ENCODE results near the gene ARHGEF6. TPM values are rescaled to one million over a fixed set of nuclear protein-coding genes. Genes with fewer than 3 reads are reported as not detected.
"Not testable (repeated sequence)": the region's sequence is repeated elsewhere in the genome, so short reads cannot be mapped to it uniquely, and the experiment has no call there.

Gene ARHGEF6
- total RNA-seq = 10 to 100 TPM; 85.0 to 87.1 TPM

- DNase-seq (no peak), ATAC-seq (ENCODE audit: low read depth) (peak; percentile 76)
- Mint-ChIP-seq H3K27ac (peak within 1 kb of the TSS; percentile 94), H3K4me1 (peaks cover 45% of the 10 kb centered on the region), H3K27me3 (no peaks in the 10 kb centered on the region), H3K4me3 (peak within 1 kb of the TSS; percentile 78), H3K36me3 (peaks cover 15% of the 10 kb centered on the region), H3K9me3 (no peaks in the 10 kb centered on the region)
- POLR2A ChIA-PET = interaction anchor here (3.1 to 4.0 kb wide), 2 partner anchors 13 to 100 kb away, joined by 24 to 26 read pairs; partner anchors contain the start of gene RBMX
These were observed at the start of gene ARHGEF6 for GRCh38 chrX:136780763-136781162. Gene ARHGEF6 (minus strand): TSS chrX:136780932. CDS start chrX:136780882, 50 bp downstream.

- no peaks in the 10 kb centered on the region for H3K4me1 Mint-ChIP-seq
- no peaks in the 10 kb centered on the region for H3K27me3 Mint-ChIP-seq
- no peak overlapping the region for H3K27ac Mint-ChIP-seq
- ATAC-seq (ENCODE audit: low read depth) = no peak
- no peak for DNase-seq
- peaks cover 11% of the 10 kb centered on the region for H3K36me3 Mint-ChIP-seq
- H3K9me3 Mint-ChIP-seq = no peaks in the 10 kb centered on the region
- no peak overlapping the region for H3K4me3 Mint-ChIP-seq
- POLR2A ChIA-PET = no interaction called here
These were observed 48.7 kb upstream of the ARHGEF6 start for GRCh38 chrX:136829413-136829812.

GRCh38 chrX:136828830-136829229, 48.1 kb upstream of the ARHGEF6 start:
- POLR2A ChIA-PET = no interaction called here
- ATAC-seq (ENCODE audit: low read depth) (no peak), DNase-seq (no peak)
- no peaks in the 10 kb centered on the region for H3K4me1 Mint-ChIP-seq
- H3K27ac Mint-ChIP-seq = no peak overlapping the region
- H3K36me3 Mint-ChIP-seq = peaks cover 11% of the 10 kb centered on the region
- H3K27me3 Mint-ChIP-seq = no peaks in the 10 kb centered on the region
- H3K9me3 Mint-ChIP-seq = no peaks in the 10 kb centered on the region
- no peak overlapping the region for H3K4me3 Mint-ChIP-seq

GRCh38 chrX:136827026-136827425, 46.3 kb upstream of the ARHGEF6 start:
- Mint-ChIP-seq H3K4me3 (no peak overlapping the region), H3K27me3 (no peaks in the 10 kb centered on the region), H3K4me1 (no peaks in the 10 kb centered on the region), H3K27ac (no peak overlapping the region), H3K36me3 (peaks cover 11% of the 10 kb centered on the region), H3K9me3 (no peaks in the 10 kb centered on the region)
- POLR2A ChIA-PET = no interaction called here
- no peak for ATAC-seq (ENCODE audit: low read depth)
- DNase-seq = no peak

- Mint-ChIP-seq H3K27ac (no peak overlapping the region), H3K4me1 (no peaks in the 10 kb centered on the region), H3K27me3 (no peaks in the 10 kb centered on the region), H3K36me3 (peaks cover 11% of the 10 kb centered on the region), H3K9me3 (no peaks in the 10 kb centered on the region), H3K4me3 (no peak overlapping the region)
- no peak for DNase-seq
- POLR2A ChIA-PET = no interaction called here
- no peak for ATAC-seq (ENCODE audit: low read depth)
These were observed 45.0 kb upstream of the ARHGEF6 start for GRCh38 chrX:136825771-136826170.

GRCh38 chrX:136823175-136823574, 42.4 kb upstream of the ARHGEF6 start:
- Mint-ChIP-seq H3K4me1 (no peaks in the 10 kb centered on the region), H3K27ac (no peak overlapping the region)

GRCh38 chrX:136822337-136823095, 41.8 kb upstream of the ARHGEF6 start:
- Mint-ChIP-seq H3K9me3 (no peaks in the 10 kb centered on the region), H3K36me3 (peaks cover 12% of the 10 kb centered on the region), H3K27me3 (no peaks in the 10 kb centered on the region), H3K27ac (no peak overlapping the region), H3K4me3 (no peak overlapping the region), H3K4me1 (no peaks in the 10 kb centered on the region)
- DNase-seq (no peak), ATAC-seq (ENCODE audit: low read depth) (no peak)
- POLR2A ChIA-PET = no interaction called here

More at GRCh38 chrX:136823175-136823574, 42.4 kb upstream of the ARHGEF6 start:
- DNase-seq = no peak
- H3K4me3 Mint-ChIP-seq = no peak overlapping the region
- ATAC-seq (ENCODE audit: low read depth) = no peak
- no peaks in the 10 kb centered on the region for H3K27me3 Mint-ChIP-seq
- H3K9me3 Mint-ChIP-seq = no peaks in the 10 kb centered on the region
- POLR2A ChIA-PET = no interaction called here
- H3K36me3 Mint-ChIP-seq = peaks cover 16% of the 10 kb centered on the region

GRCh38 chrX:136819756-136820155, 39.0 kb upstream of the ARHGEF6 start:
- not testable (repeated sequence) for H3K36me3 Mint-ChIP-seq; DNase-seq; H3K9me3 Mint-ChIP-seq; H3K27ac Mint-ChIP-seq; H3K4me1 Mint-ChIP-seq; H3K27me3 Mint-ChIP-seq; ATAC-seq (ENCODE audit: low read depth); H3K4me3 Mint-ChIP-seq
- POLR2A ChIA-PET = interaction anchor here (0.7 kb wide), 1 partner anchor 166 kb away, joined by 4 read pairs; no protein-coding TSS in a partner anchor

GRCh38 chrX:136819031-136819703, 38.4 kb upstream of the ARHGEF6 start:
- POLR2A ChIA-PET = interaction anchor here (0.7 kb wide), 1 partner anchor 166 kb away, joined by 4 read pairs; no protein-coding TSS in a partner anchor
- no peak overlapping the region for H3K4me3 Mint-ChIP-seq
- peaks cover 7% of the 10 kb centered on the region for H3K36me3 Mint-ChIP-seq
- H3K9me3 Mint-ChIP-seq = no peaks in the 10 kb centered on the region
- peaks cover 1% of the 10 kb centered on the region for H3K4me1 Mint-ChIP-seq
- ATAC-seq (ENCODE audit: low read depth) (no peak), DNase-seq (no peak)
- no peaks in the 10 kb centered on the region for H3K27me3 Mint-ChIP-seq
- no peak overlapping the region for H3K27ac Mint-ChIP-seq

- POLR2A ChIA-PET = no interaction called here
- no peak for DNase-seq
- Mint-ChIP-seq H3K36me3 (peaks cover 8% of the 10 kb centered on the region), H3K27me3 (no peaks in the 10 kb centered on the region), H3K9me3 (peaks cover 2% of the 10 kb centered on the region), H3K4me1 (peaks cover 3% of the 10 kb centered on the region), H3K27ac (no peak overlapping the region), H3K4me3 (no peak overlapping the region)
- no peak for ATAC-seq (ENCODE audit: low read depth)
These were observed 36.2 kb upstream of the ARHGEF6 start for GRCh38 chrX:136816975-136817374.

GRCh38 chrX:136814847-136815750, 34.4 kb upstream of the ARHGEF6 start:
- DNase-seq = no peak
- no peak for ATAC-seq (ENCODE audit: low read depth)
- Mint-ChIP-seq H3K4me3 (no peak overlapping the region), H3K4me1 (peaks cover 10% of the 10 kb centered on the region), H3K27me3 (no peaks in the 10 kb centered on the region), H3K9me3 (peaks cover 2% of the 10 kb centered on the region), H3K27ac (no peak overlapping the region), H3K36me3 (peaks cover 8% of the 10 kb centered on the region)
- POLR2A ChIA-PET = interaction anchor here (1.6 kb wide), 1 partner anchor 65 kb away, joined by 7 read pairs; the partner anchor contains the start of gene RBMX

- Mint-ChIP-seq H3K4me3 (no peak overlapping the region), H3K27me3 (no peaks in the 10 kb centered on the region), H3K4me1 (peaks cover 15% of the 10 kb centered on the region), H3K27ac (no peak overlapping the region), H3K36me3 (peaks cover 5% of the 10 kb centered on the region), H3K9me3 (peaks cover 2% of the 10 kb centered on the region)
- ATAC-seq (ENCODE audit: low read depth) = no peak
- DNase-seq = no peak
- POLR2A ChIA-PET = interaction anchor here (0.6 to 0.9 kb wide), 2 partner anchors 27 to 68 kb away, joined by 3 to 5 read pairs; partner anchors contain the start of gene RBMX
These were observed 31.6 kb upstream of the ARHGEF6 start for GRCh38 chrX:136812286-136812685.

GRCh38 chrX:136810493-136810892, 29.8 kb upstream of the ARHGEF6 start:
- Mint-ChIP-seq H3K27me3 (no peaks in the 10 kb centered on the region), H3K9me3 (peaks cover 2% of the 10 kb centered on the region), H3K27ac (peak overlapping the region; percentile 85), H3K36me3 (peaks cover 8% of the 10 kb centered on the region), H3K4me1 (peaks cover 15% of the 10 kb centered on the region), H3K4me3 (peak overlapping the region; percentile 72)
- ATAC-seq (ENCODE audit: low read depth) (peak; percentile 90), DNase-seq (no peak)
- POLR2A ChIA-PET = interaction anchor here (1.3 to 1.6 kb wide), 3 partner anchors 31 to 70 kb away, joined by 4 to 9 read pairs (median 6); partner anchors contain the start of gene RBMX
